ENCODE results near the gene AFF2.

- TF ChIP-seq, protein P1, sequence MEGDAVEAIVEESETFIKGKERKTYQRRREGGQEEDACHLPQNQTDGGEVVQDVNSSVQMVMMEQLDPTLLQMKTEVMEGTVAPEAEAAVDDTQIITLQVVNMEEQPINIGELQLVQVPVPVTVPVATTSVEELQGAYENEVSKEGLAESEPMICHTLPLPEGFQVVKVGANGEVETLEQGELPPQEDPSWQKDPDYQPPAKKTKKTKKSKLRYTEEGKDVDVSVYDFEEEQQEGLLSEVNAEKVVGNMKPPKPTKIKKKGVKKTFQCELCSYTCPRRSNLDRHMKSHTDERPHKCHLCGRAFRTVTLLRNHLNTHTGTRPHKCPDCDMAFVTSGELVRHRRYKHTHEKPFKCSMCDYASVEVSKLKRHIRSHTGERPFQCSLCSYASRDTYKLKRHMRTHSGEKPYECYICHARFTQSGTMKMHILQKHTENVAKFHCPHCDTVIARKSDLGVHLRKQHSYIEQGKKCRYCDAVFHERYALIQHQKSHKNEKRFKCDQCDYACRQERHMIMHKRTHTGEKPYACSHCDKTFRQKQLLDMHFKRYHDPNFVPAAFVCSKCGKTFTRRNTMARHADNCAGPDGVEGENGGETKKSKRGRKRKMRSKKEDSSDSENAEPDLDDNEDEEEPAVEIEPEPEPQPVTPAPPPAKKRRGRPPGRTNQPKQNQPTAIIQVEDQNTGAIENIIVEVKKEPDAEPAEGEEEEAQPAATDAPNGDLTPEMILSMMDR (IDR thresholded peaks at IDR 0.05 in 8 of 11, conservative IDR thresholded peaks at IDR 0.05 in 3 of 11): no peak
- TF ChIP-seq POLR2AphosphoS5 (IDR thresholded peaks at IDR 0.05): no peak
Observed at GRCh38 chrX:148567779-148568178, 67.4 kb downstream of the AFF2 start.
